HG02943 (cell line): ENCODE measurements around the gene GPA33.

Experiments used
- ATAC-seq: cut with Tn5 transposase; IDR thresholded peaks from one replicate; pipeline ENCODE4 v1.9.1; 2021; ENCODE audit warnings: mild to moderate bottlenecking, low read depth, moderate library complexity; ENCODE audit not compliant: unreplicated experiment

The GPA33 gene

GRCh38 chr1:167119696-167120095 lies 29.5 kb upstream of the GPA33 start:
- ATAC-seq: no peak

- no peak for ATAC-seq
Measured at GRCh38 chr1:167118188-167118587, 28.0 kb upstream of the GPA33 start.

GRCh38 chr1:167117225-167117624 lies 27.0 kb upstream of the GPA33 start:
- no peak for ATAC-seq

- no peak for ATAC-seq
Measured at GRCh38 chr1:167116174-167116573, 26.0 kb upstream of the GPA33 start.

GRCh38 chr1:167115655-167116054 lies 25.5 kb upstream of the GPA33 start:
- no peak for ATAC-seq

- no peak for ATAC-seq
Measured at GRCh38 chr1:167114725-167115124, 24.5 kb upstream of the GPA33 start.

- ATAC-seq: no peak
Measured at GRCh38 chr1:167111868-167112709, 21.9 kb upstream of the GPA33 start.

- ATAC-seq: no peak
Measured at GRCh38 chr1:167110586-167110985, 20.4 kb upstream of the GPA33 start.

- no peak for ATAC-seq
Measured at GRCh38 chr1:167109125-167109524, 18.9 kb upstream of the GPA33 start.

- ATAC-seq: no peak
Measured at GRCh38 chr1:167107456-167107855, 17.3 kb upstream of the GPA33 start.

- no peak for ATAC-seq
Measured at GRCh38 chr1:167106119-167106461, 15.9 kb upstream of the GPA33 start.

GRCh38 chr1:167105271-167106118 lies 15.3 kb upstream of the GPA33 start:
- ATAC-seq: no peak

- ATAC-seq: no peak
Measured at GRCh38 chr1:167104256-167104633, 14.1 kb upstream of the GPA33 start.

- ATAC-seq: no peak
Measured at GRCh38 chr1:167102906-167103573, 12.9 kb upstream of the GPA33 start.

- ATAC-seq: no peak
Measured at GRCh38 chr1:167101754-167102153, 11.6 kb upstream of the GPA33 start.

- no peak for ATAC-seq
Measured at GRCh38 chr1:167100730-167101129, 10.6 kb upstream of the GPA33 start.

GRCh38 chr1:167099851-167100250 lies 9.7 kb upstream of the GPA33 start:
- no peak for ATAC-seq

GRCh38 chr1:167095368-167095767 lies 5.2 kb upstream of the GPA33 start:
- no peak for ATAC-seq

GRCh38 chr1:167094690-167095089 lies 4.5 kb upstream of the GPA33 start:
- no peak for ATAC-seq

GRCh38 chr1:167093846-167094516 lies 3.8 kb upstream of the GPA33 start, which contains the start of gene STYXL2:
STYXL2 (plus strand) TSS chr1:167094075; CDS start chr1:167094850, 775 bp downstream.
- no peak for ATAC-seq

- no peak for ATAC-seq
Measured at GRCh38 chr1:167092653-167093052, 2.5 kb upstream of the GPA33 start.
